Measurements from ENCODE around the gene PIK3C2B. TPM values are rescaled to one million over a fixed set of nuclear protein-coding genes. Genes with fewer than 3 reads are reported as not detected.

Gene PIK3C2B
- total and polyA plus RNA-seq, 12 donors = 4.4 to 31.9 (median 21.1) TPM

DNA sequence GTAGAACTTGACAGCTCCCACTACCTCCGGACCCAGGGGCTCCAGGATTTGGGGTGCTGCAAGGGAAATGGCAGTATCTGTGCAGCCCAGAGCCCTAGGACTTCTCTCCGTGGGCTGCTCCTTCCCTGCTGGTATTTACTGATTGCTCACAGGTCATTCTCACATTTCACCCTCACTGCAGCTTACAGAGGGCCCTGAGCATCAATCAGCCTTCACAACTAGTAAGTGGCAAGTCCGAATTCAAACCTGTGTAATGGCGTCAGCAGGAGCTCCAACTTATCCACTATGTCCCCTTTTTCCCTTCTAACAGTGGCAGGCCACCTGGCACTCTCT lies 32.4 kb downstream of the PIK3C2B start:
- Histone ChIP-seq H3K27ac (peak overlapping the region; percentile 42 to 98 (median 88)), H3K36me3 (peaks cover 0 to 66% (median 34%) of the 10 kb centered on the region in 9 donors), H3K27me3 (no peaks in the 10 kb centered on the region), H3K9me3 (no peaks in the 10 kb centered on the region), H3K4me3 (peak overlapping the region in 1 of 10 donors; percentile 19), H3K4me1 (peaks cover 49 to 100% (median 80%) of the 10 kb centered on the region in 9 donors)
- ATAC-seq = no peak
- TF ChIP-seq CTCF (IDR thresholded peaks at IDR 0.05) = no peak
- intact Hi-C loops (cut with DNase I) = no loop called here
- no peak for DNase-seq
- WGBS, 2 donors = 73 to 75% methylated on average over 4 of the region's 4 CpGs

DNA sequence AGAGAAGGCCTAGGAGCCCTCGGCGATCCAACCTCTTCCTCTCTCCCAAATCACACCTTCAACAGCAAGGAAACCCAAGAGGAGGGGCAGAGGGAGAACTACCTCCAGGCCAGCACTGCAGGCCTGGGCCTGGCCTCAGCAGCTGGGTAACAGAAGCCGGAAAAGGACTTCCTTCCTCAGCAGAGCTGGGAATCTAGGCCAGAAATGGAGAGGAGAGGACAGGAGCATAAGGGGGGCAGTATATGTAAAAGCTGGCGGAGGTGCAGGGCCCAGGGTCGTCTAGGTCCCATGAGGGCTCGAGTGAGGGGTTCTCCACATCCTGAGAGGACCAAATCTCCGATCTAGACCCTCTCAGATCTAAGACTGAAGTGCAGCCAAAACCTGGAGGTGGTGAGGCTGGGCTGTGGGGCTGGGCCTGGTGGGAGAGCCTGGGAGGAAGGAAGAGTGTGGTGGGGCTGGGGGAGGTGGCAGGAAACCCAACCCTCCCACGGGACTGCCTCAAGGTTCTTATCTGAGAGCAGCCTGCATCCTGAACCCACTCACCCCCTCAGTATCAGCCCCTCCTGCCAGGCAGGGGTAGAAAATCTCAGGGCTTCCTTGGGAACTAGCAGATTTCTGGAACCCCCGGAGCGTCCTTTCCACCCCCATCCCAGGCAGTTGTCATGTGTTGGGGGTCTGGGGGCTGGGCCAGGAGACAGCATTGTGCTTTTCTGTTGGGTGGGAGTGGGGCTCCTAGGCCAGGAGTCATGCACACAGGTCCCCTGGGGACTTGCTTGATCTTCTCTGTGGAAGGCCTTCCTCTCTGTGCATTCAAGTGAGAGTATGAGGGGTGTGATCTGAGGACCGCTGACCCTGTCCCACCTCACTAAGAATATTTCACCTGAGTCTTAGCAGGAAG lies 33.0 kb downstream of the PIK3C2B start:
- H3K27ac ChIP-seq = peak overlapping the region; percentile 63 to 98 (median 88)
- peaks cover 45 to 97% (median 74%) of the 10 kb centered on the region in 9 donors for H3K4me1 ChIP-seq
- peak; percentile 39 to 79 (median 66) for ATAC-seq
- H3K9me3 ChIP-seq = no peaks in the 10 kb centered on the region
- peak; percentile 59 to 80 for DNase-seq
- WGBS, 2 donors = 54 to 60% methylated on average over 11 of the region's 11 CpGs
- peak overlapping the region in 1 of 10 donors; percentile 19 for H3K4me3 ChIP-seq
- H3K27me3 ChIP-seq = no peaks in the 10 kb centered on the region
- H3K36me3 ChIP-seq = peaks cover 0 to 71% (median 37%) of the 10 kb centered on the region in 9 donors
- no peak for TF ChIP-seq CTCF (IDR thresholded peaks at IDR 0.05)
- intact Hi-C loops (cut with DNase I) = no loop called here

GRCh38 chr1:204460346-204460745 lies 34.3 kb downstream of the PIK3C2B start:
- H3K27me3 ChIP-seq = no peaks in the 10 kb centered on the region
- no peak overlapping the region for H3K4me3 ChIP-seq
- no peak for DNase-seq
- no peak for ATAC-seq
- no peak for TF ChIP-seq CTCF (IDR thresholded peaks at IDR 0.05)
- H3K4me1 ChIP-seq = peaks cover 34 to 97% (median 67%) of the 10 kb centered on the region in 9 donors
- 96% methylated on average over 8 of the region's 8 CpGs for WGBS, 2 donors
- intact Hi-C loops (cut with DNase I) = no loop called here
- H3K36me3 ChIP-seq = peaks cover 0 to 81% (median 37%) of the 10 kb centered on the region in 9 donors
- no peaks in the 10 kb centered on the region for H3K9me3 ChIP-seq
- peak overlapping the region in 9 of 10 donors; percentile 75 to 98 (median 91) for H3K27ac ChIP-seq

DNA sequence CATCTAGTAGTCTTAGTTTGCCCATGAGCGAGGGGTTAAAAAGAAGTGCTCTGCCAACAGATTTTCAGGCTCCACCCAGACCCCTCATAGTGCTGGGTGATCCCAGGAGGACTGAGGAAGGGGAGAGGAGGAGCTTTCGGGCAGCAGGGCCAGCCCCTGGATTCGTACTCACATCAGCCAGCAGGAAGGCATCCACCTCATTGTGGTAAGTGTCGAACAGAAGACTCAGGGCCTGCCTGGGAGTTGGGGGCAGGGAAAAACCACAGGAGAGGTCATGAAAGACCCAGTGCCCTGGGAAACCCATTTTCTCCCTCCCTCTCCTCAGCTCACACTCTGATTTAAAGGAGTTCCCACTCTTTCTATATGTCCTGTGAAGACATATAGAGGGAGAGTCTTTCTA lies 34.9 kb downstream of the PIK3C2B start:
- no peak for DNase-seq
- H3K4me3 ChIP-seq = no peak overlapping the region
- no peak for TF ChIP-seq CTCF (IDR thresholded peaks at IDR 0.05)
- no peaks in the 10 kb centered on the region for H3K27me3 ChIP-seq
- intact Hi-C loops (cut with DNase I) = no loop called here
- H3K27ac ChIP-seq = peak overlapping the region in 8 of 10 donors; percentile 20 to 98 (median 82)
- peaks cover 28 to 97% (median 63%) of the 10 kb centered on the region in 9 donors for H3K4me1 ChIP-seq
- no peak for ATAC-seq
- no peaks in the 10 kb centered on the region for H3K9me3 ChIP-seq
- peaks cover 0 to 87% (median 39%) of the 10 kb centered on the region in 9 donors for H3K36me3 ChIP-seq
- WGBS, 2 donors = 80 to 83% methylated on average over 4 of the region's 4 CpGs
